Naive thymus-derived CD4-positive, alpha-beta T cell (primary cell): ENCODE results near the gene TAF9B. TPM values are rescaled to one million over a fixed set of nuclear protein-coding genes. Genes with fewer than 3 reads are reported as not detected.
"Not testable (repeated sequence)": the region's sequence is repeated elsewhere in the genome, so short reads cannot be mapped to it uniquely, and the experiment has no call there.

ENCODE experiments used
- ATAC-seq: fragments of 150-1000 bp; cut with Tn5 transposase; 2 replicates; pipeline ENCODE4 v1.10.0; 2021; ENCODE audit warnings: mild to moderate bottlenecking, moderate library complexity
- CTCF ChIA-PET: fragments of 350-600 bp; sonication (Branson Sonifier 250); formaldehyde crosslinking; loops from one replicate; lab custom pipeline; 2021; ENCODE audit warnings: antibody characterized with exemption; lab: Charles Lee
- POLR2A ChIA-PET: fragments of 350-600 bp; sonication (Branson Sonifier 250); formaldehyde crosslinking; loops from one replicate; lab custom pipeline; 2021; ENCODE audit warnings: antibody characterized with exemption, inconsistent platforms; lab: Charles Lee
- DNase-seq, 9 donors: peaks; one replicate each; pipeline versions ENCODE4 v3.0.0 to v3.0.0-alpha.2; 2020 to 2022; ENCODE audit warnings: mixed read lengths in 1 of 9
- H3K27ac ChIP-seq: one replicate; pipeline ENCODE4 v1.7.0; 2013; ENCODE audit warnings: mild to moderate bottlenecking, low read depth, low read length, moderate library complexity
- H3K27me3 ChIP-seq, 2 donors: one replicate each; pipeline ENCODE4 v1.7.0; 2013; ENCODE audit warnings: low read length in 2 of 2, mild to moderate bottlenecking in 2 of 2, moderate library complexity in 2 of 2; ENCODE audit not compliant: control insufficient read depth in 2 of 2, insufficient read depth in 2 of 2
- H3K36me3 ChIP-seq, 3 experiments: 1 replicate in 2 of 3; 2 replicates in 1 of 3; pipeline ENCODE4 v1.7.0; 2013; ENCODE audit warnings: low read length in 3 of 3, mild to moderate bottlenecking in 3 of 3, moderate library complexity in 1 of 3; ENCODE audit not compliant: insufficient read depth in 3 of 3, control insufficient read depth in 2 of 3
- H3K4me1 ChIP-seq, 2 donors: one replicate each; pipeline ENCODE4 v1.7.0; 2013; ENCODE audit warnings: low read length in 2 of 2, mild to moderate bottlenecking in 2 of 2, moderate library complexity in 1 of 2; ENCODE audit not compliant: control insufficient read depth in 2 of 2, insufficient read depth in 2 of 2
- H3K4me3 ChIP-seq: 2 replicates; pipeline ENCODE4 v1.7.0; 2013; ENCODE audit warnings: mild to moderate bottlenecking, low read length
- H3K9me3 ChIP-seq, 3 experiments: 1 replicate in 2 of 3; 2 replicates in 1 of 3; pipeline ENCODE4 v1.7.0; 2013; ENCODE audit warnings: low read length in 3 of 3; ENCODE audit not compliant: control insufficient read depth in 2 of 3
- H3K27ac Mint-ChIP-seq, 9 donors: one replicate each; pipeline ENCODE4 v1.8.0; 2020 to 2022; ENCODE audit warnings: mixed read lengths in 9 of 9, mild to moderate bottlenecking in 8 of 9, moderate library complexity in 5 of 9, inconsistent platforms in 2 of 9
- H3K27me3 Mint-ChIP-seq, 5 donors: one replicate each; pipeline ENCODE4 v1.8.0; 2021 to 2022; ENCODE audit warnings: mixed read lengths in 5 of 5, mild to moderate bottlenecking in 1 of 5
- H3K36me3 Mint-ChIP-seq, 5 donors: one replicate each; pipeline ENCODE4 v1.8.0; 2020 to 2022; ENCODE audit warnings: mixed read lengths in 5 of 5, mild to moderate bottlenecking in 3 of 5, inconsistent platforms in 1 of 5
- H3K4me1 Mint-ChIP-seq, 7 donors: one replicate each; pipeline ENCODE4 v1.8.0; 2020 to 2022; ENCODE audit warnings: mixed read lengths in 7 of 7, mild to moderate bottlenecking in 3 of 7, inconsistent platforms in 1 of 7
- H3K4me3 Mint-ChIP-seq, 10 donors: one replicate each; pipeline ENCODE4 v1.8.0; 2020 to 2022; ENCODE audit warnings: mild to moderate bottlenecking in 10 of 10, mixed read lengths in 10 of 10, moderate library complexity in 6 of 10, inconsistent platforms in 2 of 10
- H3K9me3 Mint-ChIP-seq, 11 donors: one replicate each; pipeline ENCODE4 v1.8.0; 2020 to 2022; ENCODE audit warnings: mixed read lengths in 11 of 11, mild to moderate bottlenecking in 4 of 11, inconsistent platforms in 1 of 11, moderate library complexity in 1 of 11
- intact Hi-C, 2 donors: fragments of 100-400 bp; cut with micrococcal nuclease; formaldehyde crosslinking; loops; one replicate each; pipeline ENCODE4 v1.15.1; 2023
- polyA plus RNA-seq, 2 donors: library from polyadenylated mRNA; unstranded; fragments of 300-500 nt; fragmentation: Illumina TruSeq; gene quantifications; one replicate each; pipeline ENCODE4 v1.2.3, GENCODE V29; 2021
- total RNA-seq, 6 experiments: library from RNA in 5 of 6; stranded (reverse) in 5 of 6; gene quantifications; 1 replicate in 5 of 6; 2 replicates in 1 of 6; pipeline ENCODE4 v1.2.3 and lab custom pipeline; 2021 to 2026

Gene TAF9B
- total and polyA plus RNA-seq, 7 experiments from 2014 or later = 10.4 to 29.3 (median 19.4) TPM

GRCh38 chrX:78160711-78161110, 21.3 kb upstream of the TAF9B start:
- H3K36me3 Mint-ChIP-seq = peaks cover 0 to 14% (median 4%) of the 10 kb centered on the region in 5 donors
- H3K4me3 ChIP-seq = not testable (repeated sequence)

GRCh38 chrX:78157846-78158245, 18.4 kb upstream of the TAF9B start:
- ATAC-seq, H3K27me3 Mint-ChIP-seq, H3K9me3 ChIP-seq, H3K4me3 ChIP-seq, H3K4me1 ChIP-seq, H3K36me3 ChIP-seq, CTCF ChIA-PET, H3K27ac ChIP-seq, intact Hi-C loops, H3K27ac Mint-ChIP-seq, H3K27me3 ChIP-seq, DNase-seq: not testable (repeated sequence)
- peak overlapping the region in 1 of 10 donors; percentile 23 for H3K4me3 Mint-ChIP-seq
- peaks cover 0 to 21% (median 4%) of the 10 kb centered on the region in 11 donors for H3K9me3 Mint-ChIP-seq
- peaks cover 0 to 19% (median 11%) of the 10 kb centered on the region in 7 donors for H3K4me1 Mint-ChIP-seq
- POLR2A ChIA-PET = interaction anchor here (1.0 kb wide), 1 partner anchor 14 kb away, joined by 3 read pairs; no protein-coding TSS in a partner anchor
- peaks cover 0 to 11% (median 4%) of the 10 kb centered on the region in 5 donors for H3K36me3 Mint-ChIP-seq

More at GRCh38 chrX:78160711-78161110, 21.3 kb upstream of the TAF9B start:
- H3K27ac Mint-ChIP-seq, ATAC-seq, POLR2A ChIA-PET, H3K9me3 ChIP-seq, H3K27ac ChIP-seq, intact Hi-C loops, CTCF ChIA-PET, DNase-seq, H3K27me3 Mint-ChIP-seq, H3K4me3 Mint-ChIP-seq, H3K27me3 ChIP-seq, H3K4me1 ChIP-seq, H3K36me3 ChIP-seq: not testable (repeated sequence)
- Mint-ChIP-seq H3K4me1 (peaks cover 0 to 19% (median 11%) of the 10 kb centered on the region in 7 donors), H3K9me3 (peaks cover 0 to 18% (median 4%) of the 10 kb centered on the region in 11 donors)

GRCh38 chrX:78157373-78157772, 17.9 kb upstream of the TAF9B start:
- peak in 3 of 9 donors; percentile 16 to 41 (median 26) for DNase-seq
- H3K27ac Mint-ChIP-seq = peak overlapping the region in 2 of 9 donors; percentile 20 to 28
- not testable (repeated sequence) for ATAC-seq

DNA sequence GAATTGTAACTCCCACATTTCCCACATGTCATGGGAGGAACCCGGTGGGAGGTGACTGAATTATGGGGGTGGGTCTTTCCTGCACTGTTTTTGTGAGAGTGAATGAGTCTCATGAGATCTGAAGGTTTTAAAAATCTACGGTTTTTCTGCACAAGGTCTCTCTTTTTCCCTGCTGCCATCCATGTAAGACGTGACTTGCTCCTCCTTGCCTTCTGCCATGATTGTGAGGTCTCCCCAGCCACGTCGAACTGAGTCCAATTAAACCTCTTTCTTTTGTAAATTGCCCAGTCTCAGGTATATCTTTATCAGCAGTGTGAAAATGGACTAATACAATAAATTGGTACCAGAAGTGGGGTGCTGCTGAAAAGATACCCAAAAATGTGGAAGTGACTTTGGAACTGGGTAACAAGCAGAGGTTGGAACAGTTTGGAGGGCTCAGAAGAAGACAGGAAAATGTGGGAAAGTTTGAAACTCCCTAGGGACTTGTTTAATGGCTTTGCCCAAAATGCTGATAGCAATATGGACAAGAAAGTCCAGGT, 7.6 kb upstream of the TAF9B start:
- H3K4me3 Mint-ChIP-seq, DNase-seq, H3K4me3 ChIP-seq, POLR2A ChIA-PET, H3K4me1 ChIP-seq, H3K27me3 ChIP-seq, ATAC-seq, H3K4me1 Mint-ChIP-seq, H3K36me3 ChIP-seq, H3K27ac Mint-ChIP-seq, CTCF ChIA-PET, intact Hi-C loops, H3K9me3 ChIP-seq, H3K36me3 Mint-ChIP-seq, H3K27ac ChIP-seq, H3K27me3 Mint-ChIP-seq: not testable (repeated sequence)
- peaks cover 5 to 44% (median 15%) of the 10 kb centered on the region in 11 donors for H3K9me3 Mint-ChIP-seq

More at GRCh38 chrX:78157373-78157772, 17.9 kb upstream of the TAF9B start:
- H3K4me1 ChIP-seq, H3K9me3 ChIP-seq, H3K36me3 Mint-ChIP-seq, H3K27me3 ChIP-seq, POLR2A ChIA-PET, H3K27ac ChIP-seq, H3K27me3 Mint-ChIP-seq, H3K4me3 ChIP-seq, CTCF ChIA-PET, intact Hi-C loops, H3K36me3 ChIP-seq: not testable (repeated sequence)
- Mint-ChIP-seq H3K4me3 (peak overlapping the region in 2 of 10 donors; percentile 19 to 23), H3K9me3 (peaks cover 0 to 20% (median 4%) of the 10 kb centered on the region in 11 donors), H3K4me1 (peaks cover 0 to 18% (median 11%) of the 10 kb centered on the region in 7 donors)

DNA sequence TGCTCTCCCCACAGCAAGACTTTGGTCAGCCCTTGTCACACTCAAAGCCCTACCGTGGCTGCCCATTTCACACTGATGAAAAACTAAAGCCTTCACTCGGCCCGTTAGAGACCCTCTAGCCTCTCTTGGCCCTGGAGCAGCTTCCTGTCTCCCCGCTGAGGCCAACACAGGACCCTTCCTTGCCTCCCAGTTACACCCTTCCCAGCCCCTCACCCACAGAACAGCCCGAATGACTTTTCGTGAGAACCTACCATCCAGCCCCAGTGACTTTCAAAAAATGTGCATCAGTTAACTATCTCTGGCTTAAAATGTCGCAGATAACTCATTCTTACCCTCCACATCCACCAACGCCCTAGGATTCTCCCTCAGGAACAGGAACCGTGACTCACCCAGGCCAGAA, 756 bp upstream of the TAF9B start:
- Histone ChIP-seq H3K27me3 (no peaks in the 10 kb centered on the region), H3K4me1 (no peaks in the 10 kb centered on the region), H3K9me3 (no peaks in the 10 kb centered on the region), H3K4me3 (peak overlapping the region; percentile 77), H3K36me3 (peaks cover 0 to 4% (median 0%) of the 10 kb centered on the region in 3 experiments), H3K27ac (peak overlapping the region; percentile 82)
- ATAC-seq (no peak), DNase-seq (no peak)
- H3K4me1 Mint-ChIP-seq = peaks cover 0 to 11% (median 5%) of the 10 kb centered on the region in 7 donors
- peaks cover 0 to 7% (median 0%) of the 10 kb centered on the region in 11 donors for H3K9me3 Mint-ChIP-seq
- CTCF ChIA-PET = no interaction called here
- peak overlapping the region; percentile 58 to 95 (median 91) for H3K4me3 Mint-ChIP-seq
- H3K36me3 Mint-ChIP-seq = peaks cover 0 to 2% (median 0%) of the 10 kb centered on the region in 5 donors
- H3K27me3 Mint-ChIP-seq = no peaks in the 10 kb centered on the region
- intact Hi-C loops = no loop called here
- POLR2A ChIA-PET = interaction anchor here (1.0 to 1.7 kb wide), 3 partner anchors 10 to 378 kb away, joined by 3 to 8 read pairs (median 3); no protein-coding TSS in a partner anchor
- H3K27ac Mint-ChIP-seq = peak overlapping the region; percentile 27 to 90 (median 81)

GRCh38 chrX:78133238-78133960, 6.1 kb downstream of the TAF9B start:
- intact Hi-C loops = no loop called here
- Histone ChIP-seq H3K4me1 (no peaks in the 10 kb centered on the region), H3K9me3 (no peaks in the 10 kb centered on the region), H3K27me3 (no peaks in the 10 kb centered on the region), H3K4me3 (no peak overlapping the region), H3K36me3 (no peaks in the 10 kb centered on the region), H3K27ac (no peak overlapping the region)
- CTCF ChIA-PET = no interaction called here
- Mint-ChIP-seq H3K4me3 (no peak overlapping the region), H3K27me3 (no peaks in the 10 kb centered on the region), H3K4me1 (peaks cover 0 to 8% (median 3%) of the 10 kb centered on the region in 7 donors), H3K36me3 (peaks cover 0 to 17% (median 0%) of the 10 kb centered on the region in 5 donors), H3K27ac (peak overlapping the region in 2 of 9 donors; percentile 33 to 63), H3K9me3 (peaks cover 0 to 2% (median 0%) of the 10 kb centered on the region in 11 donors)
- ATAC-seq (no peak), DNase-seq (no peak)
- POLR2A ChIA-PET = interaction anchor here (0.7 kb wide), 1 partner anchor 30 kb away, joined by 3 read pairs; no protein-coding TSS in a partner anchor
